Measurements from ENCODE around the gene EDC3. TPM values are rescaled to one million over a fixed set of nuclear protein-coding genes. Genes with fewer than 3 reads are reported as not detected.

Gene EDC3
- total RNA-seq, 4 donors from 2014 or later = 12.7 to 22.7 (median 15.2) TPM

DNA sequence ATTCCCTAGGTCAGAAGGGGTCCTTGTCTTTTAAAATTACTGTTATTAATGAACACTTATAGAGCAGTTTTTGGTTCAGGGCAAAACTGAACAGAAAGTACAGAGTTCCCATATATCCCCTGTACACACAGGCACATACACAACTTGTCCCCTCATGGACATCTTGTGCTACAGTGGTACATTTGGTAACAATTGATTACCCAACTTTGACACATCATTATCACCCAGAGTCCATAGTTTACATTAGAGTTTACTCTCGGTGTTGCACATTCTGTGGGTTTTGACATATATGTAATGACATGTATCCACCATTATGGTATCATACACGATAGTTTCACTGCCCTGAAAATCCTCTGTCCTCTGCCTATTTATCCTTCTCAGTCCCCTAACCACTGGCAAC, 984 bp upstream of the EDC3 start:
- DNase-seq (ENCODE audit: low spot score) (no peak), ATAC-seq (ENCODE audit: low FRiP score) (no peak)
- TF ChIP-seq, protein P1, sequence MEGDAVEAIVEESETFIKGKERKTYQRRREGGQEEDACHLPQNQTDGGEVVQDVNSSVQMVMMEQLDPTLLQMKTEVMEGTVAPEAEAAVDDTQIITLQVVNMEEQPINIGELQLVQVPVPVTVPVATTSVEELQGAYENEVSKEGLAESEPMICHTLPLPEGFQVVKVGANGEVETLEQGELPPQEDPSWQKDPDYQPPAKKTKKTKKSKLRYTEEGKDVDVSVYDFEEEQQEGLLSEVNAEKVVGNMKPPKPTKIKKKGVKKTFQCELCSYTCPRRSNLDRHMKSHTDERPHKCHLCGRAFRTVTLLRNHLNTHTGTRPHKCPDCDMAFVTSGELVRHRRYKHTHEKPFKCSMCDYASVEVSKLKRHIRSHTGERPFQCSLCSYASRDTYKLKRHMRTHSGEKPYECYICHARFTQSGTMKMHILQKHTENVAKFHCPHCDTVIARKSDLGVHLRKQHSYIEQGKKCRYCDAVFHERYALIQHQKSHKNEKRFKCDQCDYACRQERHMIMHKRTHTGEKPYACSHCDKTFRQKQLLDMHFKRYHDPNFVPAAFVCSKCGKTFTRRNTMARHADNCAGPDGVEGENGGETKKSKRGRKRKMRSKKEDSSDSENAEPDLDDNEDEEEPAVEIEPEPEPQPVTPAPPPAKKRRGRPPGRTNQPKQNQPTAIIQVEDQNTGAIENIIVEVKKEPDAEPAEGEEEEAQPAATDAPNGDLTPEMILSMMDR (IDR thresholded peaks at IDR 0.05) = no peak

DNA sequence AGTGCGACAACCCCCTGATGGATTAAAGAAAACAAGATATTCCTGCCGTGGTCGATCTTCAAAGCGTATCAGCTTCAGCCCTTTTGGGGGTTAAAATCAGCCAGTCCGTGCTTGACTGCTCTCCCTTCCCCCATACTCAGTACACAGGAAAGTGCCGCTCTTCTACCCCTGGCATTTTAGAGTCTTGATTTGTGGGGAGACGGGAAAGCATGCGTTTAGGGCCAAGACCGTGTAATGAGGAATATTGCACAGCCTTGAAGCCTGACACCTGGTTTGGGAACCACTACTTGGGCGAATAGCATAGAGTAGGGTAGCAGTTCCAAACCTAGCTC, 540 bp upstream of the EDC3 start:
- DNase-seq (ENCODE audit: low spot score) = no peak
- TF ChIP-seq, protein P1 (IDR thresholded peaks at IDR 0.05) = no peak
- ATAC-seq (ENCODE audit: low FRiP score) = no peak

DNA sequence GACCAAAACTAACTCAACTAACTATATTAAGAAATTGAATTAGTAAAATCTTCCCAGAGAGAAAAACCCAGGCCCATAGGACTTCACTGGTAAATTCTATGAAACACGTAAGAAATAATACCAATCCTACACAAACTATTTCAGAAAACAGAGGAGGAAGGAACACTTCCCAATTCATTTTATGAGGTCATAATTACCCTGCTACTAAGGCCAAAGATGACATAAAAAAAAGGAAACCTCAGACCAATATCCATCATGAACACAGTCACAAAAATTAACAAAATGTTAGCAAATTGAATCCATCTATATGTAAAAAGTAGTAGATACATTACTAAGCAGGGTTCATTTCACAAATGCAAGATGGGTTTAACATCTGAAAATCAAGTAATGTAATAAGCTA, 3.5 kb downstream of the EDC3 start:
- no peak for DNase-seq (ENCODE audit: low spot score)
- ATAC-seq (ENCODE audit: low FRiP score) = no peak
- TF ChIP-seq, protein P1 (IDR thresholded peaks at IDR 0.05) = no peak

DNA sequence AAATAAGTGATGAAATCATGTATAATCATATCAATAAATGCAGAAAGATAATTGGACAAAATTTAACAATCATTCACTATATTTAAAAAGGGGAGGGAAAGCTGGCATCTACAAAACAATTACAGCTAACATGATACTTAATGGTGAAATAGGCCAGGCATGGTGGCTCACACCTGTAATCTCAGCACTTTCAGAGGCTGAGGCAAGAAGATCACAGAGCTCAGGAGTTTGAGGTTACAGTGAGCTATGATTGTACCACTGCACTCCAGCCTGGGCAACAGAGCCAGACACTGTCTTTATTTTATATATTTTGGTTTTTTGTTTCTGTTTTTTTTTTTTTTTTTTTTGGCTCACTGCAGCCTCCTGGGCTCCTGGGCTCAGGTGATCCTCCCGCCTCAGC, 12.1 kb downstream of the EDC3 start:
- TF ChIP-seq, protein P1 (IDR thresholded peaks at IDR 0.05) = no peak
- ATAC-seq (ENCODE audit: low FRiP score) = no peak

GRCh38 chr15:74682954-74683353, 12.9 kb downstream of the EDC3 start:
- no peak for DNase-seq (ENCODE audit: low spot score)
- TF ChIP-seq, protein P1 (IDR thresholded peaks at IDR 0.05) = no peak
- ATAC-seq (ENCODE audit: low FRiP score) = no peak

More for the DNA sequence above, 12.1 kb downstream of the EDC3 start:
- DNase-seq (ENCODE audit: low spot score) = no peak

DNA sequence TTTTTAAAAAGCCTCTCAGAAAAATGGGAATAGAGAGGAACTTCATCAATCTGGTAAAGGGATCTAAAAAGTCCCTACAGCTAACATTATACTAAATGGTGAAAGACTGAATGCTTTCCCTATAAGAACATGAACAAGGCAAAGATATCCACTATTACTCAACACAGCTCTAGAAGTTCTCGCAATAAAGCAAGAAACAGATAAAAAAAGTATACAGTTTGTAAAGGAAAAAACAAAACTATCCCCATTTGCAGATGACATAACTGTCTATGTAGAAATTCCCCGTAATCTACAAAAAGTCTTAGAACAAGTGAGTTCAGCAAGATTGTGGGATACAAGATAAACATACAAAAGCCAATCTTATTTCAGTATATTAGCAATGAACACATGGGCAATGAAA, 15.4 kb downstream of the EDC3 start:
- DNase-seq (ENCODE audit: low spot score) = no peak

DNA sequence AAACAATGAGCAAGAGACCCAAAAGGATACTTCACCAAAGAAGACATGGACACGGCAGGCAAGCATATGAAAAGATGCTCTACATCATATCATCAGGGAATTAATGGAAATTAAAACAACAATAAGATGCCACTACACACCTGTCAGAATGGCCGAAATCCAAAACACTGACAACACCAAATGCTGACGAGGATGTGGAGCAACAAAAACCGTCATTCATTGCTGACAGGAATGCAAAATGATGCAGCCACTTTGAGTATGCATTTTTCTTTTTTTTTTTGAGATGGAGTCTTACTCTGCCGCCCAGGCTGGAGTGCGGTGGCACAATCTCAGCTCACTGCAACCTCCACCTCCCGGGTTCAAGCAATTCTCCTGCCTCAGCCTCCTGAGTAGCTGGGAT, 19.0 kb downstream of the EDC3 start:
- no peak for ATAC-seq (ENCODE audit: low FRiP score)
- TF ChIP-seq, protein P1 (IDR thresholded peaks at IDR 0.05) = no peak
- no peak for DNase-seq (ENCODE audit: low spot score)

More for the DNA sequence above, 15.4 kb downstream of the EDC3 start:
- no peak for ATAC-seq (ENCODE audit: low FRiP score)
- TF ChIP-seq, protein P1 (IDR thresholded peaks at IDR 0.05) = no peak
